ENCODE results near the gene SPEG. TPM values are rescaled to one million over a fixed set of nuclear protein-coding genes. Genes with fewer than 3 reads are reported as not detected.

The SPEG gene
- total RNA-seq, 4 donors from 2014 or later: 12.4 to 28.9 (median 17.7) TPM

- DNase-seq (ENCODE audit: low spot score): no peak
- no peak for ATAC-seq (ENCODE audit: low FRiP score)
- TF ChIP-seq CTCF (IDR thresholded peaks at IDR 0.05): no peak
These were observed 35.8 kb downstream of the SPEG start for GRCh38 chr2:219470429-219470828.

DNA sequence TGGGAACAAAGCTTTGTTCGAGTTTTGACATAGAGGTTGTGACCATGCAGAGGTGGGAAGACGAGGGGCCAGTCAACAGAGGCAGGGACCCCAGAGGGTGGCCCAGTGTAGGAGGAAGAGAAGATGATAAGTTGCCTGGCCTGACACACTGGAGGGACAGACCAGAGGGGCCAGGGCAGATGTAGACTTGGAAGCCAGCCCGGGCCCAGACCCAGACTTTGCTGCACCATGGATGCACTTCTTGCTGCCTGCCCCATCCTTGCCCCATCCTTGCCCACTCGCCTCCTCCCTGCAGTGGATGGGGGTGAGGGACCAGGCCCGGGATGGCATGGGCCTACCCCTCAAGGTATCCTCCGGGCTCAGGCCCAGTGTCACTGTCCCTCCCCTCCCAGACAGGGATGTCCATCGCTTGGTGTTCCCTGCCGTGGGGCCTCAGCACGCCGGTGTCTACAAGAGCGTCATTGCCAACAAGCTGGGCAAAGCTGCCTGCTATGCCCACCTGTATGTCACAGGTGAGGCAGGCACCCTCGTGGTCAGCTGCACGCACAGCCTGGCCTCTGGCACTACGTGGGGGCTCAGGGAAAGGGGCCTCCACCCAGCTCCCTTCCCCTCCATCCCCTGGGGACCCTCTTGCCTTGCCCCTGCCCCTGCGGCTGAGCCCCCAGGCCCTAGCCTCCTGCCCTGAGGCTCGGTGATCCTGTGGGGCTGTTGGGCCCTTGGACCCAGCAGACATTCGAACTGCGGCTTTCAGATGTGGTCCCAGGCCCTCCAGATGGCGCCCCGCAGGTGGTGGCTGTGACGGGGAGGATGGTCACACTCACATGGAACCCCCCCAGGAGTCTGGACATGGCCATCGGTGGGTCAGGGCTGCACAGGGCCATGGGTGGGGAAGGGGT is 37.1 kb downstream of the SPEG start:
- DNase-seq (ENCODE audit: low spot score) (no peak), ATAC-seq (ENCODE audit: low FRiP score) (no peak)
- no peak for TF ChIP-seq CTCF (IDR thresholded peaks at IDR 0.05)

GRCh38 chr2:219472629-219473187 is 38.1 kb downstream of the SPEG start:
- DNase-seq (ENCODE audit: low spot score) (no peak), ATAC-seq (ENCODE audit: low FRiP score) (no peak)
- TF ChIP-seq CTCF (IDR thresholded peaks at IDR 0.05): no peak

DNA sequence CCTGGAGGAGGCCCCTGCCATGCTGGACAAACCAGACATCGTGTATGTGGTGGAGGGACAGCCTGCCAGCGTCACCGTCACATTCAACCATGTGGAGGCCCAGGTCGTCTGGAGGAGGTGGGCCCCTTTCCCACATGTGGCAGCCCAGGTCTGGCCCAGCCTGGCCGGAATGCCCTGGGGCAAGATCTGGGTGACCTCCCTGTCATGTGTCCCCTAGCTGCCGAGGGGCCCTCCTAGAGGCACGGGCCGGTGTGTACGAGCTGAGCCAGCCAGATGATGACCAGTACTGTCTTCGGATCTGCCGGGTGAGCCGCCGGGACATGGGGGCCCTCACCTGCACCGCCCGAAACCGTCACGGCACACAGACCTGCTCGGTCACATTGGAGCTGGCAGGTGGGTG is 38.9 kb downstream of the SPEG start:
- no peak for DNase-seq (ENCODE audit: low spot score)
- ATAC-seq (ENCODE audit: low FRiP score): no peak
- TF ChIP-seq CTCF (IDR thresholded peaks at IDR 0.05): no peak

DNA sequence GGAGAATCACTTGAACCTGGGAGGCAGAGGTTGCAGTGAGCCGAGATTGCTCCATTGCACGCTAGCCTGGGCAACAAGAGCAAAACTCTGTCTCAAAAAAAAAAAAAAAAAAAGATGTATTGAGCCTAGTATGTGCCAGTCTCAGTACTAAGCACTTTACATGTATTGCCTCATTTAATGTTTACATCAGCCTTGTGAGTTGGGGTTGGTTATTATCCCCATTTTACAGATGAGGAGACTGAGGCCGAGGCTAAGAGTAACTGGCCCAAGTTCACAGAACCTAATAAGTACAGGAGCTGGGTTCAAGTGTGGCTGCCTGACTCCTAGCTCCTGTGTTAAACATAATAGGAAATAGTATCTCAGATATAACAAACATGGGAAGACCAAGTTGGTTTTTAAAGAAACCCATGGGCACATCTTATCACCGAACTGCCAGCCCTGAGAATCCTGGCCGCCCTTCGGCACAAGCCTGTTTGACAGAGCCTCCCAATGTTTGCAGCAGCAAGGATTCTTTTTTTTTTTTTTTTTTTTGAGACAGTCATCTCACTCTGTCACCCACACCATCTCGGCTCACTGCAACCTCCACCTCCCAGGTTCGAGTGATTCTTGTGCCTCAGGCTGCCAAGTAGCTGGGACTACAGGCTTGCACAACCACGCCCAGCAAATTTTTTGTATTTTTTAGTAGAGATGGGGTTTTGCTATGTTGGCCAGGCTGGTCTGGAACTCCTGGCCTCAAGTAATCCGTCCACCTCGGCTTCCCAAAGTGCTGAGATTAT is 39.8 kb downstream of the SPEG start:
- DNase-seq (ENCODE audit: low spot score) (no peak), ATAC-seq (ENCODE audit: low FRiP score) (no peak)
- no peak for TF ChIP-seq CTCF (IDR thresholded peaks at IDR 0.05)

DNA sequence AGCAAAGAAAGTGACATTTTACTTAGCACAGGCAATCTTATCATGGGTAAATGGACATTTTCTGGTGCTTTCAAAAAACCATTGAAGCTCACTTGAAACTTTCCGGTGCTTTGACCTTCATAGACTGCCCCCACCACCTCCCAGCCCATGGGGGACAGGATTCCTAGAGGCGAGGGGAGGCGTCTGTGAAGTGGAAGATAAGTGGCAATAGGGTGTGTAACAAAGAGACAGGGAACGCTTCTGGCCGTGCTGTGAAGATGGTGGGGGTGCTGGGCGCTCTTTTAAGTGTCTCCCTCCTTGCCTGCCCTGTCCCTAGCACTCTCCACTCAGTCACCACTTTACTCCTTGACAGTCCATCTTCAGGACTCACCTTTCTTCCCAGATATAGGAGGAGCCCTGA is 40.6 kb downstream of the SPEG start:
- no peak for TF ChIP-seq CTCF (IDR thresholded peaks at IDR 0.05)
- DNase-seq (ENCODE audit: low spot score) (no peak), ATAC-seq (ENCODE audit: low FRiP score) (no peak)
